K562 (cell line): Measurements from ENCODE around the gene FCSK. TPM values are rescaled to one million over a fixed set of nuclear protein-coding genes. Genes with fewer than 3 reads are reported as not detected.

ENCODE experiments used
- DNMT1 ChIP-seq: fragments of 450-650 bp; IDR thresholded peaks from 2 replicates; pipeline ENCODE4 v1.6.1; 2016; ENCODE audit warnings: antibody characterized with exemption, mild to moderate bottlenecking
- ILK ChIP-seq: fragments of 450-650 bp; IDR thresholded peaks from 2 replicates; pipeline ENCODE4 v1.6.1; 2016; ENCODE audit warnings: missing genetic modification characterization, low read depth, mild to moderate bottlenecking, missing compliant biosample characterization, moderate library complexity, borderline replicate concordance
- RFX7 ChIP-seq: fragments of 250-450 bp; sonication (Bioruptor Pico); IDR thresholded peaks from 2 replicates; pipeline ENCODE4 v1.5.1; 2021; ENCODE audit warnings: mild to moderate bottlenecking
- TBL1XR1 ChIP-seq, 2 experiments: IDR thresholded peaks; 2 replicates each; pipeline ENCODE4 v1.6.1; 2012; ENCODE audit warnings: improper control_type of control experiment in 2 of 2, low read length in 2 of 2, mild to moderate bottlenecking in 1 of 2
- ZNF253 ChIP-seq: fragments of 250-450 bp; sonication (Bioruptor Pico); conservative IDR thresholded peaks from 2 replicates; pipeline ENCODE4 v1.6.1; 2021; ENCODE audit warnings: mild to moderate bottlenecking
- polyA plus RNA-seq, 8 experiments: library from polyadenylated mRNA; depleted of rRNA in 4 of 8; stranded (reverse) in 5 of 8; unstranded in 3 of 8; fragments of >200 nt; fragmentation: Nextera tagmentation in 2 of 8; fragmentation: Illumina TruSeq in 1 of 8; extraction: Ambion mirVana in 2 of 8; extraction: Trizol in 1 of 8; gene quantifications; 2 replicates each; pipeline versions ENCODE4 v1.2.1 to v1.2.3, GENCODE V29; 2011 to 2014; ENCODE audit warnings: inconsistent platforms in 1 of 8, missing spikeins in 1 of 8
- total RNA-seq, 7 experiments: library from RNA; depleted of rRNA in 6 of 7; stranded (reverse); fragments of >200 nt in 6 of 7; fragmentation: Illumina TruSeq in 2 of 7; extraction: Trizol in 2 of 7; gene quantifications; 2 replicates each; pipeline versions ENCODE4 v1.2.1 to v1.2.3, GENCODE V29; 2011 to 2021; ENCODE audit warnings: low replicate concordance in 1 of 7
- TF ChIP-seq, protein P1 (sequence below): sonication (generic); formaldehyde crosslinking; IDR thresholded peaks from 2 replicates; pipeline ENCODE4 v1.8.0; 2023; ENCODE audit warnings: missing genetic modification reagents, mild to moderate bottlenecking, borderline replicate concordance
- TF ChIP-seq, protein P2 (sequence below): sonication (generic); formaldehyde crosslinking; IDR thresholded peaks from 2 replicates; pipeline ENCODE4 v1.8.1; 2023; ENCODE audit warnings: mild to moderate bottlenecking, missing genetic modification reagents
- TF ChIP-seq, protein P3 (sequence below): fragments of 450-650 bp; IDR thresholded peaks from 2 replicates; pipeline ENCODE4 v1.6.1; 2016; ENCODE audit warnings: mild to moderate bottlenecking, moderate library complexity

Gene FCSK
- total and polyA plus RNA-seq, 9 of the 15 experiments (the other 6 are each of a cell fraction or from before 2014, with no cell fraction given), result 0.92 to 18.6 (median 8.3) TPM

DNA sequence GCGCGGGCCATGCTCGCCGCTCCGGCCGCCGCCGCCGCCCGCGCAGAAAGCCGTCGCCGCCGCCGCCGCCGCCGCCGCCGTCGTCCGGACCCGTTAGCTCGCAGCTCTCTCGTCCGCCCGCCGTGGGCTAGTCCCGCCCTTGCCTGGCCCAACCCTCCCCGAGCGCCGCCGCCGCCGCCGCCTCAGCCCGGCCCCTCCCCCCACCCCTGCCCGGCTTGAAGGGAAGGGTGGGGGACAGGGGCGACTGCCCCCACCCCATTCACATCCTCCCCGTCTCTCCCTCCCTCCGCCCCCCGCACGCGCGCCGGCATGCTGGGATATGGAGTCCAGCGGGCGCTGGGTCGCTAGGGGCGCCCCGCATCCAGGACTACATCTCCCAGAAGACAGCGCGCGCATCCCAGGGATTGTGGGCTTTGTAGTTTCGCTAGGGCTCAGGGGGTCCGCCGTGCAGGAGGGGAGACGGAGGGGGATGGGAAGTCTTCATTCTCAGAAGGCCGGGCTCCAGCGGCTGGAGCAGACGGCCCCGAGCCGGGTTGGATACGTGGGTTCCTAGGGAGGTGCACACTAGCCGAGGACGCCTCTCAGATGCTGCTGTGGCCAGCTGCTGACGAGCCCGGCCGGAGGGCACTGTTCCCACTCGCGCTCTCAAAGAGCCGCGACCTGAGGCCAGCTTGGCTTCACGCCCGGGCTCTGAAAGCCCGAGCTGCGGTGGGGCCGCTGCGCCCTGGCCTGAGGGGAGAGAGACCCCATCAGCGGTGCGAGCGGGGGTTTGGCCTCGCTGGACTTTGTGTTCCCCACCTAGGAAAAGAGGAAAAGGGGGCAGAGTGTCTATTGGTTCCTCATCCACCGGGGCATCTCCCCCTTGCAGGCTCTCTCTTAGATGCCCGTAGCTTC lies 15.2 kb upstream of the FCSK start, which contains the start of gene ST3GAL2 (continued):
- TF ChIP-seq, protein P1, sequence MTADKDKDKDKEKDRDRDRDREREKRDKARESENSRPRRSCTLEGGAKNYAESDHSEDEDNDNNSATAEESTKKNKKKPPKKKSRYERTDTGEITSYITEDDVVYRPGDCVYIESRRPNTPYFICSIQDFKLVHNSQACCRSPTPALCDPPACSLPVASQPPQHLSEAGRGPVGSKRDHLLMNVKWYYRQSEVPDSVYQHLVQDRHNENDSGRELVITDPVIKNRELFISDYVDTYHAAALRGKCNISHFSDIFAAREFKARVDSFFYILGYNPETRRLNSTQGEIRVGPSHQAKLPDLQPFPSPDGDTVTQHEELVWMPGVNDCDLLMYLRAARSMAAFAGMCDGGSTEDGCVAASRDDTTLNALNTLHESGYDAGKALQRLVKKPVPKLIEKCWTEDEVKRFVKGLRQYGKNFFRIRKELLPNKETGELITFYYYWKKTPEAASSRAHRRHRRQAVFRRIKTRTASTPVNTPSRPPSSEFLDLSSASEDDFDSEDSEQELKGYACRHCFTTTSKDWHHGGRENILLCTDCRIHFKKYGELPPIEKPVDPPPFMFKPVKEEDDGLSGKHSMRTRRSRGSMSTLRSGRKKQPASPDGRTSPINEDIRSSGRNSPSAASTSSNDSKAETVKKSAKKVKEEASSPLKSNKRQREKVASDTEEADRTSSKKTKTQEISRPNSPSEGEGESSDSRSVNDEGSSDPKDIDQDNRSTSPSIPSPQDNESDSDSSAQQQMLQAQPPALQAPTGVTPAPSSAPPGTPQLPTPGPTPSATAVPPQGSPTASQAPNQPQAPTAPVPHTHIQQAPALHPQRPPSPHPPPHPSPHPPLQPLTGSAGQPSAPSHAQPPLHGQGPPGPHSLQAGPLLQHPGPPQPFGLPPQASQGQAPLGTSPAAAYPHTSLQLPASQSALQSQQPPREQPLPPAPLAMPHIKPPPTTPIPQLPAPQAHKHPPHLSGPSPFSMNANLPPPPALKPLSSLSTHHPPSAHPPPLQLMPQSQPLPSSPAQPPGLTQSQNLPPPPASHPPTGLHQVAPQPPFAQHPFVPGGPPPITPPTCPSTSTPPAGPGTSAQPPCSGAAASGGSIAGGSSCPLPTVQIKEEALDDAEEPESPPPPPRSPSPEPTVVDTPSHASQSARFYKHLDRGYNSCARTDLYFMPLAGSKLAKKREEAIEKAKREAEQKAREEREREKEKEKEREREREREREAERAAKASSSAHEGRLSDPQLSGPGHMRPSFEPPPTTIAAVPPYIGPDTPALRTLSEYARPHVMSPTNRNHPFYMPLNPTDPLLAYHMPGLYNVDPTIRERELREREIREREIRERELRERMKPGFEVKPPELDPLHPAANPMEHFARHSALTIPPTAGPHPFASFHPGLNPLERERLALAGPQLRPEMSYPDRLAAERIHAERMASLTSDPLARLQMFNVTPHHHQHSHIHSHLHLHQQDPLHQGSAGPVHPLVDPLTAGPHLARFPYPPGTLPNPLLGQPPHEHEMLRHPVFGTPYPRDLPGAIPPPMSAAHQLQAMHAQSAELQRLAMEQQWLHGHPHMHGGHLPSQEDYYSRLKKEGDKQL, result no peak
- TF ChIP-seq DNMT1 (no peak), ZNF253 (CRISPR knock-in tag) (no peak), TBL1XR1 (IDR thresholded peaks at IDR 0.05; ENCODE audit: low read length in 2 of 2) (peak in 1 of 2 experiments; percentile 40; a peak in 1 of 4 replicates), ILK (tag) (no peak), RFX7 (CRISPR knock-in tag) (no peak)
- TF ChIP-seq, protein P2, sequence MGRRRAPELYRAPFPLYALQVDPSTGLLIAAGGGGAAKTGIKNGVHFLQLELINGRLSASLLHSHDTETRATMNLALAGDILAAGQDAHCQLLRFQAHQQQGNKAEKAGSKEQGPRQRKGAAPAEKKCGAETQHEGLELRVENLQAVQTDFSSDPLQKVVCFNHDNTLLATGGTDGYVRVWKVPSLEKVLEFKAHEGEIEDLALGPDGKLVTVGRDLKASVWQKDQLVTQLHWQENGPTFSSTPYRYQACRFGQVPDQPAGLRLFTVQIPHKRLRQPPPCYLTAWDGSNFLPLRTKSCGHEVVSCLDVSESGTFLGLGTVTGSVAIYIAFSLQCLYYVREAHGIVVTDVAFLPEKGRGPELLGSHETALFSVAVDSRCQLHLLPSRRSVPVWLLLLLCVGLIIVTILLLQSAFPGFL (CRISPR knock-in tag), result no peak
- TF ChIP-seq, protein P3, sequence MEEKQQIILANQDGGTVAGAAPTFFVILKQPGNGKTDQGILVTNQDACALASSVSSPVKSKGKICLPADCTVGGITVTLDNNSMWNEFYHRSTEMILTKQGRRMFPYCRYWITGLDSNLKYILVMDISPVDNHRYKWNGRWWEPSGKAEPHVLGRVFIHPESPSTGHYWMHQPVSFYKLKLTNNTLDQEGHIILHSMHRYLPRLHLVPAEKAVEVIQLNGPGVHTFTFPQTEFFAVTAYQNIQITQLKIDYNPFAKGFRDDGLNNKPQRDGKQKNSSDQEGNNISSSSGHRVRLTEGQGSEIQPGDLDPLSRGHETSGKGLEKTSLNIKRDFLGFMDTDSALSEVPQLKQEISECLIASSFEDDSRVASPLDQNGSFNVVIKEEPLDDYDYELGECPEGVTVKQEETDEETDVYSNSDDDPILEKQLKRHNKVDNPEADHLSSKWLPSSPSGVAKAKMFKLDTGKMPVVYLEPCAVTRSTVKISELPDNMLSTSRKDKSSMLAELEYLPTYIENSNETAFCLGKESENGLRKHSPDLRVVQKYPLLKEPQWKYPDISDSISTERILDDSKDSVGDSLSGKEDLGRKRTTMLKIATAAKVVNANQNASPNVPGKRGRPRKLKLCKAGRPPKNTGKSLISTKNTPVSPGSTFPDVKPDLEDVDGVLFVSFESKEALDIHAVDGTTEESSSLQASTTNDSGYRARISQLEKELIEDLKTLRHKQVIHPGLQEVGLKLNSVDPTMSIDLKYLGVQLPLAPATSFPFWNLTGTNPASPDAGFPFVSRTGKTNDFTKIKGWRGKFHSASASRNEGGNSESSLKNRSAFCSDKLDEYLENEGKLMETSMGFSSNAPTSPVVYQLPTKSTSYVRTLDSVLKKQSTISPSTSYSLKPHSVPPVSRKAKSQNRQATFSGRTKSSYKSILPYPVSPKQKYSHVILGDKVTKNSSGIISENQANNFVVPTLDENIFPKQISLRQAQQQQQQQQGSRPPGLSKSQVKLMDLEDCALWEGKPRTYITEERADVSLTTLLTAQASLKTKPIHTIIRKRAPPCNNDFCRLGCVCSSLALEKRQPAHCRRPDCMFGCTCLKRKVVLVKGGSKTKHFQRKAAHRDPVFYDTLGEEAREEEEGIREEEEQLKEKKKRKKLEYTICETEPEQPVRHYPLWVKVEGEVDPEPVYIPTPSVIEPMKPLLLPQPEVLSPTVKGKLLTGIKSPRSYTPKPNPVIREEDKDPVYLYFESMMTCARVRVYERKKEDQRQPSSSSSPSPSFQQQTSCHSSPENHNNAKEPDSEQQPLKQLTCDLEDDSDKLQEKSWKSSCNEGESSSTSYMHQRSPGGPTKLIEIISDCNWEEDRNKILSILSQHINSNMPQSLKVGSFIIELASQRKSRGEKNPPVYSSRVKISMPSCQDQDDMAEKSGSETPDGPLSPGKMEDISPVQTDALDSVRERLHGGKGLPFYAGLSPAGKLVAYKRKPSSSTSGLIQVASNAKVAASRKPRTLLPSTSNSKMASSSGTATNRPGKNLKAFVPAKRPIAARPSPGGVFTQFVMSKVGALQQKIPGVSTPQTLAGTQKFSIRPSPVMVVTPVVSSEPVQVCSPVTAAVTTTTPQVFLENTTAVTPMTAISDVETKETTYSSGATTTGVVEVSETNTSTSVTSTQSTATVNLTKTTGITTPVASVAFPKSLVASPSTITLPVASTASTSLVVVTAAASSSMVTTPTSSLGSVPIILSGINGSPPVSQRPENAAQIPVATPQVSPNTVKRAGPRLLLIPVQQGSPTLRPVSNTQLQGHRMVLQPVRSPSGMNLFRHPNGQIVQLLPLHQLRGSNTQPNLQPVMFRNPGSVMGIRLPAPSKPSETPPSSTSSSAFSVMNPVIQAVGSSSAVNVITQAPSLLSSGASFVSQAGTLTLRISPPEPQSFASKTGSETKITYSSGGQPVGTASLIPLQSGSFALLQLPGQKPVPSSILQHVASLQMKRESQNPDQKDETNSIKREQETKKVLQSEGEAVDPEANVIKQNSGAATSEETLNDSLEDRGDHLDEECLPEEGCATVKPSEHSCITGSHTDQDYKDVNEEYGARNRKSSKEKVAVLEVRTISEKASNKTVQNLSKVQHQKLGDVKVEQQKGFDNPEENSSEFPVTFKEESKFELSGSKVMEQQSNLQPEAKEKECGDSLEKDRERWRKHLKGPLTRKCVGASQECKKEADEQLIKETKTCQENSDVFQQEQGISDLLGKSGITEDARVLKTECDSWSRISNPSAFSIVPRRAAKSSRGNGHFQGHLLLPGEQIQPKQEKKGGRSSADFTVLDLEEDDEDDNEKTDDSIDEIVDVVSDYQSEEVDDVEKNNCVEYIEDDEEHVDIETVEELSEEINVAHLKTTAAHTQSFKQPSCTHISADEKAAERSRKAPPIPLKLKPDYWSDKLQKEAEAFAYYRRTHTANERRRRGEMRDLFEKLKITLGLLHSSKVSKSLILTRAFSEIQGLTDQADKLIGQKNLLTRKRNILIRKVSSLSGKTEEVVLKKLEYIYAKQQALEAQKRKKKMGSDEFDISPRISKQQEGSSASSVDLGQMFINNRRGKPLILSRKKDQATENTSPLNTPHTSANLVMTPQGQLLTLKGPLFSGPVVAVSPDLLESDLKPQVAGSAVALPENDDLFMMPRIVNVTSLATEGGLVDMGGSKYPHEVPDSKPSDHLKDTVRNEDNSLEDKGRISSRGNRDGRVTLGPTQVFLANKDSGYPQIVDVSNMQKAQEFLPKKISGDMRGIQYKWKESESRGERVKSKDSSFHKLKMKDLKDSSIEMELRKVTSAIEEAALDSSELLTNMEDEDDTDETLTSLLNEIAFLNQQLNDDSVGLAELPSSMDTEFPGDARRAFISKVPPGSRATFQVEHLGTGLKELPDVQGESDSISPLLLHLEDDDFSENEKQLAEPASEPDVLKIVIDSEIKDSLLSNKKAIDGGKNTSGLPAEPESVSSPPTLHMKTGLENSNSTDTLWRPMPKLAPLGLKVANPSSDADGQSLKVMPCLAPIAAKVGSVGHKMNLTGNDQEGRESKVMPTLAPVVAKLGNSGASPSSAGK, result no peak
